DMS79 treated with DMSO at 0.1 percent for 48 hours (cell line): ENCODE measurements around the gene DPCD.

ENCODE experiments used
- DNase-seq: peaks from one replicate; lab custom pipeline; 2025; lab: John Stamatoyannopoulos, UW

The DPCD gene

DNA sequence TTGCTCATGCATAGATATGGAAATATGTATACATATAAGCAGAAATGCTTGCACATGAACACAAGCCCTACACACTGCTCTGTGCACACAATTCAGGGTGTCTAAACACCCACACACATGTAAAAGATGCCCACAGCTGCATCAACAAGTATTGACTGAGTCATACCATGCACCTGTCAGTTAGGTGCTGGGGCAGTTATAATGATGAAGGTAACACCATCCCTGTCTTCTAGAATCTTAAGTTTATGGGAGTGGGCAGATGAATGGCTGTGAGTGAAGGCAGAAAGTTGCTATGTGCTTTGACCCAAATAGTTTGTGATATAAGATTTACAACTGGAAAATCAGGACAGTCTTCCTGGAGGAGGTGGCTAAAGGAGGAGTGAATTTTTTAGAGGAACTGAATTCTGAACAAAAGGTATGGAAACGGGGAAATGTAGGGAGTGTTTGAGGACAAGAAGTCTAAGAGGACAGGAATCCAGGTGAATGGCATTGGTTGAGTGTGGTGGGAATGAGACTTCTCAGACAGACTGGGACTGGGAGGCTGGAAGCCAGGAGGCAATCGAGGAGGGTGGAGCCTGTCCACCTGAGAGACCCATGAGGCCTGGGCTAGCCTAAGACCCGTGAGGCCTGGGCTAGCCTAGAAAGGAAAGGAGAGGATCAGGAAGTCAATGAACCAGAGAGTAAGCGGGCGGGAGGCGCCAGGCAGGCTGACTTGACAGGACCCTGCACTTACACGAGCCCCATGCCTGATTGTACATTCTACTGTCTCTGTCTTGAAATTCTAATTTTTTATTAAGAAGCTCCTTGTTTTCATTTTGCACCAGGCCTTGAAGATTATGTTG is 20.7 kb upstream of the DPCD start:
- no peak for DNase-seq

DNA sequence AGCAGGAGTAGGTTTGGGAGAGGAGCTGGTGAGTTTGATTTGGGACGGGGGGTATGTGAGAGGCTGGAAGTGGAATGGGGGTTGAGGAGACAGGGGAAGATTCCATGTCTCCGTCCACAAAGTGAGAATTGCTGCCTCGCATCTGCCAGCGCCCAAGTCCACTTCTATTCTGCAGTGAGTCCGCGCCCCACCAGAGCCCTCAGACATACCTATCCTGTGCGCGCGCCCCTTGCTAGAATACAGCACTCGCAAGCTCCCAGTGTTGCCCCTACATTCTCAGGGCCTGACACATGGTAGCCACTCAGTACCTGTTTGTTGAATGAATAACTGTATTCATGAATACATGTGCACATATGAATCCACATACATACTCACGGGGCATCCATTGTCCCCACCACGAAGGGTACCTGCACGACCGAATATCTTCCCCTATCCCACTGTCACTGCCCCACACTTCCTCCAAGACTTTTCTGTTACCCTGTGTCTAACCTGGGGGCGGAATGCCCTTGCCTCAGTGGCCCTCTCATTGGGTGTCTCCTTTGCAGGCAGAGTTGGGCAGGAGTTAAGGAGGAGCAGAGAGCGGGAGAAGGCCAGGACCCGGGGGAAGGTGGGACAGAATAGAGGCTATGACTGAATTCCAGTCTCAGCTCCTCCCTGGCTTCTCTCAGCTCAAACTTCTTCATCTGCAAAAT is 19.9 kb upstream of the DPCD start:
- no peak for DNase-seq

DNA sequence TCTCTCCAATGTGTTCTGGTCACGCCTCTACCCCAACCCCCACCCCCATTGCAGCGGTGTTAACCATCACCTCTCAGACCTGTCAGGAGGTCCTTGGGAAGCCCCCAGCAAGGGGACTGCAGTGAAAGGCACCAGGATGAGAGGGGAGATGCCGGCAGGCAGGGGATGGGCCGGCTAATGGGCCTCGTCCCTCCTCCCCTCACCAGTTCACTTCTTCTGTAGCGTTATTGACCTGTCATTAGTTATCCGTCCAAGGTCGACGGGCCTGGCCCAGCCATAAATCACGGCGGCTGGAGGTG is 18.8 kb upstream of the DPCD start:
- DNase-seq = no peak

DNA sequence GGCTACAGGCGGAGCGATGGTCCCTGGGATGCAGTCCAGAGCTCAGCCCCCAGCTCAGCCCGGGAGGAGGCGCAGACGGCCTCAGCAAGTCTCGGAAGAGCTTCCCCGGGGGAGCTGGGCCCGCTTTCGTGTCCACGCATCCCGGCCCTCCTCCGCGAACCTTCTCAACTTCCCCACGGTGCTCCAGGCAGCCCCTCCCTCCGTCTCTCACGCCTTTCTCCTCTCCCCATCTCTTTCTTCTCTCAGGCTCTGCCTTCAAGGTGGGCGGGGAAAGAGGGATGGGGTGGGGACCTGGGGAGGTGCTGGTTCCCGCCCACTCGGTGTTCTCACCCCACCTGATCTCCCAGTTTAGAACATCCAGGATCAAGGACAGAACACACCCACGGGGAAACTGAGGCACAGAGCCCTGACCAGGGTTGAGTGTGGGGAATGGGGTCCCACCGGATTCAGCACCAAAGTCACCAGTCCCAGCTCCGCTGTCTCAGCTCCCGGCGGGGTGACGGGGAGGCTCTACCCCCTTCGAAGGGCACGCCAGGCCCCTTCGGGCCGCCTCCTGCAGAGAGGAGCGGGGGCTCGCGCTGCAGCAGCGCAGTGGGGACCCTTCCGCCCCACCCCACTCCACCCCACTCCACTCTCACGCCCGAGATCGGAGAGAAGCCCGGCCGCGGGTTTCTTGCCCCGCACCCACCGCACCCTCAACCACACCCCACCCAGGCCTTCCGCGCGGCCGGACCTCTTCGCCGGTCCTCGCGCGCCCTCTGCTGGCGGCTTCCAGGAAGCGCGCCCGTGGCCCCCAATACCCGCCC is 18.3 kb upstream of the DPCD start:
- peak; percentile 29 for DNase-seq

DNA sequence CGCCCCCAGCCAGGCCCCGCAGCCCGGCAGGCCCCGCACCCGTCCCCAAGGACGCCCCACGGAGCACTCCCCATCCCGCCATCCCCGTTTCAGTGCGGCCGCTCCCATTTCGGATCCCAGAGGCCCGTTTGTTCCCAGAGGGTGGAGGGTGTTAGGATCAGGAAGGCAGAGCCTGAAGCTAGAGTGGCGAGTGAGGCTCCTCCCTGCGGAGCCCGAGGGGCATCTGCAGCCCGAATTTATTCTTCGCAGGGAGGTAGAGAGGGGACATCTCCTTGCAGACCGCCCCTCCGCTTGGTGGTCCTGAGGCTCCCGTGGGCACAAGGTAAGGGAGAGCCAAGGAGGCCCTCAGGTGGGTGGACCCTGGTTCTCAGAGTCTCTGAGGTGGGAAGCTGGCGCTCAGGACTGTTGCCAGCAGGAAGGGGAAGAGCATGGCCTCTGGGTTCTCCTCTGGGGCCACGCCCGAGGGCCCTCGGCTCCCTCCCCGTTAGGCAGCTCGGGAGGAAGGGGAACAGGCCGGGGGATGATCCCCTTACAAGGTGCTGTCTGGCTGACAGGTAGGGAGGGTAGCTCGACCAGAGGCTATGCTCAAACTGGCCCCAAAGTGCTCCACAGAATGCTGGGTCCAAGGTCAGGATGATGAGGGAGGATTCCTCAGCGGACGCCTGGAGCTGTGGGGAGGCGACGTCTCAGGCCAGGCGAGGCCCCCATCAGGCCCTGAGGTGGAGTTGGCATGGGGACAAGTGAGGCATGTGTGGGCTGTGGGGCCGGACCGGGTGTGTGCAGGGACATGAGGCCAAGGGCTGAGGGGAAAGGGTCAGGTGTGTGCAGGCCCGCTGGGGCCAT is 17.5 kb upstream of the DPCD start:
- peak; percentile 2 for DNase-seq

DNA sequence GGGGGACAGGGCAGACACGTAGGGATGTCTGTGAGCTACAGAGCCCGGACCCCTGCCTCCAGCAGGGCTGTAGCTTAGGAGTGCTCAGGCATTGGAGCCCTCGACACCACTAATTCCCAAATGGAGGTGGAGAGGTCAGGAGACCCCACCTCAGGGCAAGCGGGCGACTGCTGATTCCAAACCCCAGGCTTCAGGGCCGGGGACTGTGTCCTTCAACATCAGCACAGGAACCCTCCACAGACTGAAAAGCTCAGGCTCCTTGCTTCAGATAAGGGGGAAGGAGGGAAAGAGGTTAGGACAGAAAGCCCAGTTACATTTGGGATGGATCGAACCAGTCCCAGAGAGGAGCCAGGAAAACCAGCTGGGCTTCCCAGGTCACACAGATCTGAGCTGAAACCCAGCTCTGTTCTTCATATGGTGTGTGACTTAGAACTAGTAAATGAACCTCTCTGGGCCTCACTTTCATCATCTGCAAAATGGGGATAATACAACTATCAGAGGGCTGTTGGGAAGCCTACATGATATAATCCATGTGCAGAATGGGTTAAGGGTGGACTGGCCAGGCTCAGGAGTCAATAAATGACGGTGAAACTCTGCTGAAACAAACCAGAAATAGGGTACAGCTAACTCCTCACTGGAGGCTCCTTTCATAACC is 16.7 kb upstream of the DPCD start:
- DNase-seq = no peak

DNA sequence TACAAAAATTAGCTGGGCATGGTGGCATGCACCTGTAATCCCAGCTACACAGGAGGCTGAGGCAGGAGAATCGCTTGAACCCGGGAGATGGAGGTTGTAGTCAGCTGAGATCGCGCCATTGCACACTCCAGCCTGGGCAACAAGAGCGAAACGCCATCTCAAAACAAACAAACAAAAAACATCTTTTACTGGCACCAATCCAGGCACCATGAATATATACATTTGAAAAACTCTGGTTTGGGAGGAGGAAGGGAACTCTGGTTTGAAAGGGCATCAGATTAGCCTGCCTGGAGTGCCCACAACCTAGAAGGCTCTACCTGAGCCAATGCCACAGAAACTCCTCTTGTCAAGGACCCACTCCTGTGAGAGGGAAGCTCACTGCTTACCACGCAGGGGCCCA is 16.0 kb upstream of the DPCD start:
- DNase-seq = no peak

DNA sequence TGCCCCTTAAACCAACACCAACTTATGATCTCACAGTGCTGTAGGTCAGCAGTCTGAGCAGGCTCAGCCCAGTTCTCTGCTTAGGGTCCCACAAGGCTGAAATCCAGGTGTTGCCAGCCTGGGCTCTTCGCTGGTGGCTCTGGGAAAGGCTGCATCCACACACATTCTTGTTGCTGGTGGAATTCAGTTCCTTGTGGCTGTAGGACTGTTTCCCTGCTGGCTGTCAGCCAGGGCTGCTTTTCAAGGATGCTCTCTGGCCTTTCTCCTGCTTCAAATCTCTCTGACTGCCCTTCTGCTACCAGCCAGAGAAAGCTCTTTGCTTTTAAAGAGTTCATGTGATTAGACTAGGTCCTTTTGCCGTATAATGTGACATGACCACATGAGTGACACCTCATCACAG is 15.3 kb upstream of the DPCD start:
- DNase-seq = no peak

DNA sequence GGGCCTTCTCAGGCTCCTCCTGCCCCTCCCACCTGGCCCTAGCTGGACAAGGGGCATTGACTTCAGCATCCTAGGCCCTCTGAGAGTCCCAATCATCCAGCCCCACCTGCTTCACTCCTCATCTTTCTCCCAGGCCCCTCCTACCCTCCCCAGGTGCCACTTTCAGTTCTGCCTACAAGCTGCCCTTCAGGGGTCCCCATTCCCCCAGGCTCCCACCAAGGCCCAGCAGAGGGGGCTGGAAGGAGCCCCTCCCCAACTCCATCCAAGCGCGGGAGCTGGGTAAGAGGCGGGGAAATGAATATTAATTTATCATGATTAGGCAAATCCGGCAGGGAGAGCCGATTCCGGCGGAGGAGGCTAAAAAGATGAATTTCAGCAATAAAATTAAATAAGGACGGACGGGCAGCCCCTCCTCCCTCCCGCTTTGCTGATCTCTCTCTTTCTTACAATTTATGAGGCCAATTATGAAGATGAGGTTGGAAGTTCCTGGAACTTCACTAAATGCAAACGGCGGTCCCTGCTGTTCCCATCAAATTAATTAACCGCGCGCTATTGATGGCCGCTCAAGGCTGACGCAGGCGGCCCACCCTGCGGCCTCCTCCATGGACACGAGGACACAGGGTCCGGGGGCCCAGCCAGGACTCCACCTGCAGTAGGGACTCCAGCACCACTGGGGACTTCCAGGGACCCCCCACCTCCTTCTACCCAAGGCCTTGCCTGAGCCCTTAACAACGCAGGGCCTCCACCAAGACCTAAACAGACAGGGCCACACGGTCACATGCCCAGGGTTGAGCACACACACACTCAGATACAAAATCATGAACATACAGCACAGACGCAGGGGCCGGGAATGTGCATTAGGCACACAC is 14.0 kb upstream of the DPCD start:
- no peak for DNase-seq

DNA sequence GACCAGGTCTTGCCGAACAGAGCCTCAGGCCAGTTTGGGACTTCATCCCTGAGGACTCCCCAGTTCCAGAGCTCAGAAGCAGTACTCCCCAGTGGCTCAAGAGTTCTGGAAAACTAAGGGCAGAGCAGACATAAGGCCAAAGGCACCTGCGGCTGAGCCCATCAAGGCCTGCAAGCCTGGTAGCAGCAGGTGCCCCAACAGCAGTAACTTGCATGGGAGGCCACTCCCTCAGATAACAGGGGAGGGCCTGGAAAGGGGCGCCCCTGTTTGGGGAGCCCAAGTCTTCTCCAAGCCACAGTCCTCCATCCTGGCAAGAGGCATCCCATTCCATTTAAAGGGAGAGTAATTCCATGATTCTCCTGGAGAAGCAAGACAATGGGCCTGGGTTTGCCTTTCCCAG is 13.0 kb upstream of the DPCD start:
- no peak for DNase-seq

DNA sequence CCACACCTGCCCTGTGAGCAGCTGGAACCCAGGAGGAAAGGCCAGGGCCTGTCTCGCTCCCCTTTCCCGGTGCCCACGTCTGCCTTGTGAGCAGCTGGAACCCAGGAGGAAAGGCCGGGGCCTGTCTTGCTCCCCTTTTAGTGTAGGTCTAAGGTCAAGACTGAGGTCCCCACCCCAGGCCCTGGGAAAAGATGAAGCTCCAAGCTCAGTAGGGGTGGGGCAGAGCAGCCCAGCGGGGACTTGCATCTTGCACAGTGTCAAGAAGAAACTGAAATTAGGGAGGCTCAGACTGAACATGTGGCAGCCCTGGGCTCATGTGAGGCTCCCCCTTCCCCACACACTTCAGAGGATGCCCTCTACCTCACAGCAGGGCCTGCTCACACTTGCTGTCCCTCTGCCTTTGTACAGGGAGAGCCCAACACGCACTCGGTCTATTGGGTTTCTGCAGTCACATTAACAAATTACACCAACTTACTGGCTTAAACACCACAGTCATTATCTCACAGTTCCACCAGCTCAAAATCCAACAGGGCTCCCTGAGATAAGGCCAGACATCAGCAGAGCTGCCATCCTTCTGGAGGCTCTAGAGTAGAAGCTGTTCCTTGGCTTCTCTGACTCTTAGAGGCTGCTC is 12.4 kb upstream of the DPCD start:
- no peak for DNase-seq

DNA sequence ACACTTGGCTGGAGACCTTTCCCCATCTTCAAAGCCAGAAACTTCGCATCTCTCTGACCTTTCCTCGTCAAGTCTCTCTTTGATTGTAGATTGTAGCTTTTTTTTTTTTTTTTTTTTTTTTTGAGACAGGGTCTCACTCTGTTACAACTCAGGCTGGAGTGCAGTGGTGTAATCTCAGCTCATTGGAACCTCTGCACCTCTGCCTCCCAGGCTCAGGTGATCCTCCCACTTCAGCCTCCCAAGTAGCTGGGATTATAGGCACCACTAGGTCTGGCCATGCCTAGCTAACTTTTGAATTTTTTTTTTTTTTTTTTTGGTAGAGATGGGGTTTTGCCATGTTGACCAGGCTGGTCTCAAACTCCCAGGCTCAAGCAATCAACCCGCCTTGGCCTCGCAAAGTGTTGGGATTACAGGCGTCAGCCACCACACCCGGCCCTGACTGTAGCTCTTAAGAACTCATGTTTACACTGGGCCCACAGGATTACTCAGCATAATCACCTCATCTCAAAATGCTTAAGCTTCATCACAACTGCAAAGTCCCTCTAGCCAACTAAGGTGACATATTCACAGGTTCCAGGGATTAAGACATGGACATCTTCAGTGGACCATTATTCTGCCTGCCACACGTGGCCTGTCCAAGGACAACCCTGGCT is 11.8 kb upstream of the DPCD start:
- DNase-seq = no peak

DNA sequence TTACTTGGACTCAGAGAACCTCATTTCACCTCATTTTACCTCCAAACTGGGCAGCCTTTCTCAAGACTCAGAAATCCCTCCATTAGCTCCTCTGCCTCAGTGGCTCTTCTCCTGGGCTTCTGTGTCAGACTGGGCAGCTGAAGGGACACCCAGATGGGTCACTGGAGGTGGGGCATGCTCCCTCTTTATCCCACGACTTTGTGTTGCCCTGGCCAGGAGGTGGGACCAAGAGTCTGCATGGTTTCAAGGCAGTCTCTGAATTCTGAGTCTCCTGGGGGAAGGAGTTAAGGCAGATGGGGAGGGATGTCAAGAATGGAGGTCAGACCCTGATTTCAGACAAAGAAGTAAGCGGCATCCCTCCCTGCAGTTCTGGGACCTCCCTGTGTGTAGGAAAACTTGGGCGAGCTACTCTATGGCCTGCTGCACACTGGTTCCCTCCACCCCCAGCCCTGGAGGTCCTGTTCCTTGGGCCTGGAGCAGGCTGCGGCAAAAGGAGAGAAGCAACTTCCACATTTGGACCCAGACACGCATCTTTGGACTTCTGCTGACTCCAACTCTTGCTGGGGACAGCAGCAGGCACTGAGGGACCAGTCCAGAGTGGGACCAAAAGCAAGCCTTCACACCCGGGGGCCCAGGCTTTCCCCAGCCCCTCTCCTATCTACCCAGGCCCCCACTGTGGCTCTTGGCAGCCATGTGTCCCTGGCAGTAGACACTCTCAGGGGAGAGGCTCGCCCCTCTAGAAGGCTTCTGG is 10.8 kb upstream of the DPCD start:
- no peak for DNase-seq

DNA sequence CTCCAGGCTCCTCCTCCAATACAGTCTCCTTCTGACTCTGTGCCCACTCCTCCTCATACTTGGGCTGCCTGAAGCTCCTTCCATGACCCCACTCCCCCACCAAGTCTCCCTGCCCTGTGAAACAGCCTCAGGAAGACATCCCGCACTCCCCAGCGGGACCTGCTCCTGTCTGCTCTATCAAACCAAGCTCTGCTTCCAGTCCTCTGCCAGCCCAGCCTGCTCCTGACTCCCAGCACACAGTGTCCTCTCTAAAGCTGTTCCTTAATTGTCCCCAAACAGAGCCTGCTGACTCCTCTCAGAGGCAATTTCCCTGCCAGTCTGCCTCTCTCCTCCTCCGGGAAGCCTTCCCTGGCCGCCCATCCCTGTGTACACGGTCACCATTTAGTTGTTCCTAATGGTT is 9.9 kb upstream of the DPCD start:
- no peak for DNase-seq

DNA sequence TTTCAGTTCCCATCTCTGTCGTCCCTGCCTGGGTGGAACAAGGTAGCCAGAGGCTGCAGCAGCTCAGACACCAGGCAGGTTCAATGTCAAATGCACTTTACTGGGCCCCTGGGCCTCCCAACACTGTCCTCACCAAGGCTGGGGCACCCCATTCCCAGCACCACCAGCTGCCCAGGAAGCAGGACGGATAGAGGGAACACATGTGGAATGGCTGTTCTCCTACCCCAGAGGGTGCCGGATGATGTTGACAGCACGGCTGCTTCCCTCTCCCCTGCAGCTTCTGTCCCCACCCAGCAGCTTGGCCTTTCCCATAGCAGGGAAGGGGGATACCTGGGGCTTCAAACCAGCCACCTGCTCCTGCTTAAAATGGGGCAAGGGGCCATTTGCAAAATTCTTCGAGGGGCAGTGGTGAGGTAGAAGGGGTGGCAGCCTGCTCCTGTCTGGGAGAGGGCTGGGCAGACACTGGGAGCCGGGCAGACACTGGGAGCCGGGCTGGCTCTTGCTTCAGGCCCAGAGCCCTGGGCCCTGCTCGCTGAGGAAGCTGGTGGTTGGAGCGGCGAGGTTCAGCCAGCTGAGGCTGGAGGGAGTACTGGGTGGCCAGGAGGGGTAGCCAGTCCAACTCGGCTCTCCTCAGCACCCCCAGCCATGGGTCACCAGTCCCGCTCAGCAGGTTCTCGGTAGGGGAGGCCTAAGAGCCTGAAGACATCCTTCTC is 9.2 kb upstream of the DPCD start:
- DNase-seq = no peak

DNA sequence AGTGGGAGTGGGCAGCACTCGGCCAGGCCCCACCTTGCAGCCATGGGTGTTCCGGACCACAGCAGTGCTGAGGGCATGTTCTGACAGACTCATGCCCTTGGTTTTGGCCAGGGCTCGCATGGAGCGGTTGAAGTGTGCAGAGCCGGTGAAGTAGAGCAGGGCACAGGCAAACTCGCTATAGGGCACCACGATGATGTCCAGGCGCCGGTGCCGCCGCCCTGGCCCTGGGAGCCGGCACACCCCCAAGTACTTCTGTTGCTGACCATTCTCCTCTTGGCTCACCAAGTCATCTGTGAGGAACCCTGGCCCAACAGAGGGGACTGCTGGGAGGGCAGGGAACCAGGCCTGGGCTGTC is 8.6 kb upstream of the DPCD start:
- DNase-seq = no peak

DNA sequence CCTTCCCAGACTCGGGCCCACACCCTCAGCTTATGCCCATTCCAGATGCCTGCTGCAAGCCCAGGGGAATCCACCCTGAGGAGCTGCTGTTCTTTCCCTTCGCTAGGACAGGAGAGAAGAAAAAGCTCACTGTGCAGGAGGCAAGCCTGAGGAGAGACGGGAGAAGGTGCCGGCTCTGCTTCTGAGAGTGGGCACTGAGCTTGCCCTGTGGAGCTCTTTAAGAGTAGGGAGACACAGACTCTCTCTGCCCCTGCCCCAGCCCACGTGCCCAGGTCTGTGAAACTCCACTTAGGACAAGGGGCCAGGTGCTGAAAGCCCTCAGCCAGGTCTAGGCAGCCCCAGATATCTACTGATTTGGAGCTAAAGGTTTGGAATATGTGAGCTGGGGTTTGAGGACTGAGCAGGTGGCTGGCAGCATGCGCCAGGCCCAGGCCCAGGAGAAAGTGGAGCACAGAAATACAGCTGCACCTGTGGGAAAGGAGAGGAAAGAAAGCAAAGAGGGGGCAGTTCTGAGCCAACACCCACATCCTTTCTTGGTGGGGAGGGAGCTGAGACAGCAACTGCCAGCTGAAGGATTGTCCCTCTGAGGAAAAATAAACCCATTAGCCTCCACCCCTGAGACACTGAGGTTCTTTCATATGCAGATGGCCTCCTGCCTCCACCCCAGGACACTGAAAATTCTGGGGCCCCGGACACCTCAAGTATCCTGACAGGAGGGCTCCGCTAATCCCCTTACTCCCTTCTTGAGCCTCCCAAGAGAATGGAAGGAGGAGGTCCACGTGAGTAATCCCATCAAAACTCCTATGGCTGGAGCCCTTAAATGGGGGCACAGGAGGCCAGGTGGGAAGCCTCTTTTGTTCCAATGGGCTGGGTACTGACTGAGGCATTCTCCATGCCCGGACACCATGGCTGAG is 7.4 kb upstream of the DPCD start:
- no peak for DNase-seq
